Activated CD8-positive, alpha-beta memory T cell treated with anti-CD3 and anti-CD28 coated beads, Interleukin-2, amount 10 ng/mL, durations not matched to agents 7 days and 5 days (primary cell): ENCODE data around the gene MAP4K4. TPM values are rescaled to one million over a fixed set of nuclear protein-coding genes. Genes with fewer than 3 reads are reported as not detected.
A peak's percentile ranks its signal among the peaks of the same experiment; 100 is the strongest.

Experiments used
- ATAC-seq: fragments of 150-1000 bp; cut with Tn5 transposase; one replicate; pipeline ENCODE4 v1.10.0; 2021; ENCODE audit warnings: moderate library complexity
- CTCF ChIA-PET: fragments of 350-600 bp; sonication (Branson Sonifier 250); formaldehyde crosslinking; loops from one replicate; lab custom pipeline; 2021; ENCODE audit warnings: antibody characterized with exemption; lab: Charles Lee
- DNase-seq: peaks from one replicate; pipeline ENCODE4 v3.0.0-alpha.2; 2020
- H3K27ac Mint-ChIP-seq: one replicate; pipeline ENCODE4 v1.8.0; 2021; ENCODE audit warnings: mild to moderate bottlenecking, mixed read lengths
- H3K27me3 Mint-ChIP-seq: one replicate; pipeline ENCODE4 v1.8.0; 2021; ENCODE audit warnings: mixed read lengths
- H3K36me3 Mint-ChIP-seq: one replicate; pipeline ENCODE4 v1.8.0; 2021; ENCODE audit warnings: mild to moderate bottlenecking, mixed read lengths
- H3K4me1 Mint-ChIP-seq: one replicate; pipeline ENCODE4 v1.8.0; 2021; ENCODE audit warnings: mixed read lengths
- H3K4me3 Mint-ChIP-seq: one replicate; pipeline ENCODE4 v1.8.0; 2021; ENCODE audit warnings: mild to moderate bottlenecking, moderate library complexity, mixed read lengths
- H3K9me3 Mint-ChIP-seq: one replicate; pipeline ENCODE4 v1.8.0; 2022; ENCODE audit warnings: low read depth, mixed read lengths
- total RNA-seq, 2 experiments: library from RNA; stranded (reverse); gene quantifications; one replicate each; pipeline ENCODE4 v1.2.3, GENCODE V29; 2021

The MAP4K4 gene
- total RNA-seq, 2 experiments from 2014 or later, result 42.8 to 45.9 TPM

GRCh38 chr2:101717071-101717845 lies 19.8 kb downstream of the MAP4K4 start:
- Mint-ChIP-seq H3K27me3 (no peaks in the 10 kb centered on the region), H3K27ac (peak overlapping the region; percentile 66), H3K9me3 (peaks cover 2% of the 10 kb centered on the region), H3K4me1 (peaks cover 49% of the 10 kb centered on the region), H3K4me3 (peak overlapping the region; percentile 0), H3K36me3 (peaks cover 36% of the 10 kb centered on the region)
- CTCF ChIA-PET, result interaction anchor here (0.9 to 1.9 kb wide), 7 partner anchors 9 to 298 kb away, joined by 3 to 7 read pairs (median 3); no protein-coding TSS in a partner anchor
- DNase-seq (peak; percentile 68), ATAC-seq (peak; percentile 53)

GRCh38 chr2:101718479-101718878 lies 21.0 kb downstream of the MAP4K4 start:
- no peak for ATAC-seq
- Mint-ChIP-seq H3K36me3 (peaks cover 47% of the 10 kb centered on the region), H3K4me1 (peaks cover 56% of the 10 kb centered on the region)

GRCh38 chr2:101718993-101719571 lies 21.6 kb downstream of the MAP4K4 start:
- no peaks in the 10 kb centered on the region for H3K27me3 Mint-ChIP-seq
- H3K36me3 Mint-ChIP-seq, result peaks cover 49% of the 10 kb centered on the region
- peak; percentile 85 for ATAC-seq
- H3K9me3 Mint-ChIP-seq, result peaks cover 8% of the 10 kb centered on the region
- DNase-seq, result peak; percentile 52
- peak overlapping the region; percentile 88 for H3K27ac Mint-ChIP-seq
- CTCF ChIA-PET, result interaction anchor here (0.9 to 1.8 kb wide), 4 partner anchors 10 to 103 kb away, joined by 3 to 7 read pairs (median 4); no protein-coding TSS in a partner anchor
- no peak overlapping the region for H3K4me3 Mint-ChIP-seq
- peaks cover 60% of the 10 kb centered on the region for H3K4me1 Mint-ChIP-seq

More at GRCh38 chr2:101718479-101718878, 21.0 kb downstream of the MAP4K4 start:
- no peaks in the 10 kb centered on the region for H3K27me3 Mint-ChIP-seq
- no peak for DNase-seq
- H3K4me3 Mint-ChIP-seq, result no peak overlapping the region
- CTCF ChIA-PET, result interaction anchor here (0.7 to 1.8 kb wide), 5 partner anchors 11 to 104 kb away, joined by 3 to 7 read pairs (median 3); no protein-coding TSS in a partner anchor
- peak overlapping the region; percentile 88 for H3K27ac Mint-ChIP-seq
- peaks cover 6% of the 10 kb centered on the region for H3K9me3 Mint-ChIP-seq

- H3K27me3 Mint-ChIP-seq, result no peaks in the 10 kb centered on the region
- H3K4me1 Mint-ChIP-seq, result peaks cover 74% of the 10 kb centered on the region
- H3K9me3 Mint-ChIP-seq, result peaks cover 10% of the 10 kb centered on the region
- no peak overlapping the region for H3K4me3 Mint-ChIP-seq
- DNase-seq, result no peak
- CTCF ChIA-PET, result interaction anchor here (1.4 kb wide), 1 partner anchor 9 kb away, joined by 3 read pairs; no protein-coding TSS in a partner anchor
- peaks cover 53% of the 10 kb centered on the region for H3K36me3 Mint-ChIP-seq
- H3K27ac Mint-ChIP-seq, result no peak overlapping the region
- ATAC-seq, result no peak
Observed at GRCh38 chr2:101720732-101721131, 23.2 kb downstream of the MAP4K4 start.

- Mint-ChIP-seq H3K36me3 (peaks cover 48% of the 10 kb centered on the region), H3K9me3 (peaks cover 10% of the 10 kb centered on the region), H3K4me1 (peaks cover 64% of the 10 kb centered on the region), H3K27ac (no peak overlapping the region), H3K4me3 (no peak overlapping the region), H3K27me3 (no peaks in the 10 kb centered on the region)
- DNase-seq (no peak), ATAC-seq (no peak)
- CTCF ChIA-PET, result interaction anchor here (1.2 kb wide), 1 partner anchor 248 kb away, joined by 3 read pairs; the partner anchor contains the start of gene RFX8
Observed at GRCh38 chr2:101722864-101723263, 25.4 kb downstream of the MAP4K4 start.

GRCh38 chr2:101723371-101724124 lies 26.0 kb downstream of the MAP4K4 start:
- no peak for ATAC-seq
- no peak for DNase-seq
- Mint-ChIP-seq H3K4me1 (peaks cover 64% of the 10 kb centered on the region), H3K4me3 (no peak overlapping the region), H3K27me3 (no peaks in the 10 kb centered on the region), H3K27ac (no peak overlapping the region), H3K9me3 (peaks cover 10% of the 10 kb centered on the region), H3K36me3 (peaks cover 48% of the 10 kb centered on the region)
- CTCF ChIA-PET, result no interaction called here

GRCh38 chr2:101724125-101724474 lies 26.6 kb downstream of the MAP4K4 start:
- H3K36me3 Mint-ChIP-seq, result peaks cover 47% of the 10 kb centered on the region
- CTCF ChIA-PET, result interaction anchor here (2.1 kb wide), 1 partner anchor 382 kb away, joined by 7 read pairs; no protein-coding TSS in a partner anchor
- no peak overlapping the region for H3K4me3 Mint-ChIP-seq
- no peak overlapping the region for H3K27ac Mint-ChIP-seq
- H3K4me1 Mint-ChIP-seq, result peaks cover 62% of the 10 kb centered on the region
- peaks cover 10% of the 10 kb centered on the region for H3K9me3 Mint-ChIP-seq
- ATAC-seq, result no peak
- no peaks in the 10 kb centered on the region for H3K27me3 Mint-ChIP-seq
- DNase-seq, result no peak

GRCh38 chr2:101725038-101725437 lies 27.5 kb downstream of the MAP4K4 start:
- Mint-ChIP-seq H3K4me3 (no peak overlapping the region), H3K9me3 (peaks cover 10% of the 10 kb centered on the region), H3K27ac (no peak overlapping the region), H3K36me3 (peaks cover 41% of the 10 kb centered on the region), H3K27me3 (no peaks in the 10 kb centered on the region), H3K4me1 (peaks cover 64% of the 10 kb centered on the region)
- ATAC-seq (peak; percentile 75), DNase-seq (no peak)
- CTCF ChIA-PET, result interaction anchor here (0.6 to 2.2 kb wide), 5 partner anchors 19 to 383 kb away, joined by 3 to 7 read pairs (median 3); partner anchors contain the start of gene MAP4K4

- ATAC-seq, result no peak
- no peaks in the 10 kb centered on the region for H3K27me3 Mint-ChIP-seq
- CTCF ChIA-PET, result interaction anchor here (0.6 to 2.2 kb wide), 7 partner anchors 8 to 384 kb away, joined by 3 to 7 read pairs (median 3); partner anchors contain the start of gene MAP4K4
- no peak overlapping the region for H3K4me3 Mint-ChIP-seq
- peaks cover 9% of the 10 kb centered on the region for H3K9me3 Mint-ChIP-seq
- no peak for DNase-seq
- peaks cover 63% of the 10 kb centered on the region for H3K4me1 Mint-ChIP-seq
- no peak overlapping the region for H3K27ac Mint-ChIP-seq
- peaks cover 38% of the 10 kb centered on the region for H3K36me3 Mint-ChIP-seq
Observed at GRCh38 chr2:101725515-101726192, 28.1 kb downstream of the MAP4K4 start.

- Mint-ChIP-seq H3K36me3 (peaks cover 13% of the 10 kb centered on the region), H3K27me3 (no peaks in the 10 kb centered on the region), H3K4me1 (peaks cover 65% of the 10 kb centered on the region), H3K27ac (no peak overlapping the region), H3K4me3 (no peak overlapping the region), H3K9me3 (peaks cover 2% of the 10 kb centered on the region)
- DNase-seq (no peak), ATAC-seq (no peak)
- CTCF ChIA-PET, result interaction anchor here (0.8 to 1.6 kb wide), 4 partner anchors 11 to 476 kb away, joined by 3 to 7 read pairs (median 4); no protein-coding TSS in a partner anchor
Observed at GRCh38 chr2:101728865-101729264, 31.4 kb downstream of the MAP4K4 start.

GRCh38 chr2:101729521-101730190 lies 32.1 kb downstream of the MAP4K4 start:
- Mint-ChIP-seq H3K27ac (peak overlapping the region; percentile 9), H3K27me3 (no peaks in the 10 kb centered on the region), H3K4me3 (no peak overlapping the region), H3K36me3 (peaks cover 9% of the 10 kb centered on the region), H3K9me3 (no peaks in the 10 kb centered on the region), H3K4me1 (peaks cover 57% of the 10 kb centered on the region)
- ATAC-seq (no peak), DNase-seq (no peak)
- CTCF ChIA-PET, result interaction anchor here (0.6 to 1.6 kb wide), 6 partner anchors 9 to 476 kb away, joined by 3 to 7 read pairs (median 4); no protein-coding TSS in a partner anchor
